Posterior cingulate gyrus (tissue), 11 donors: ENCODE data around the gene DLK1.

Source experiments
- DNase-seq, 10 donors: peaks; one replicate each; pipeline versions ENCODE4 v3.0.0 to v3.0.0-alpha.2; 2020 to 2021; ENCODE audit warnings: mixed read lengths in 3 of 10
- intact Hi-C: fragments of 100-400 bp; cut with DNase I; formaldehyde crosslinking; loops from one replicate; pipeline ENCODE4 v1.15.1; 2023

The DLK1 gene

GRCh38 chr14:100711493-100711892 lies 15.2 kb upstream of the DLK1 start:
- intact Hi-C loops: no loop called here
- DNase-seq: no peak

GRCh38 chr14:100712490-100712889 lies 14.2 kb upstream of the DLK1 start:
- DNase-seq: no peak
- intact Hi-C loops: no loop called here

GRCh38 chr14:100713705-100714104 lies 13.0 kb upstream of the DLK1 start:
- DNase-seq: no peak
- intact Hi-C loops: no loop called here

- peak in 2 of 10 donors; percentile 33 to 85 for DNase-seq
- intact Hi-C loops: no loop called here
These were observed 12.3 kb upstream of the DLK1 start for GRCh38 chr14:100714258-100714892.

GRCh38 chr14:100715332-100715731 lies 11.4 kb upstream of the DLK1 start:
- no peak for DNase-seq
- intact Hi-C loops: no loop called here

- no peak for DNase-seq
- intact Hi-C loops: no loop called here
These were observed 10.9 kb upstream of the DLK1 start for GRCh38 chr14:100715803-100716202.

- intact Hi-C loops: no loop called here
- DNase-seq: no peak
These were observed 9.3 kb upstream of the DLK1 start for GRCh38 chr14:100717386-100717785.

- DNase-seq: no peak
- intact Hi-C loops: no loop called here
These were observed 6.6 kb upstream of the DLK1 start for GRCh38 chr14:100719976-100720520.

- intact Hi-C loops: no loop called here
- DNase-seq: peak in 1 of 10 donors; percentile 28
These were observed 5.1 kb upstream of the DLK1 start for GRCh38 chr14:100721568-100721967.

GRCh38 chr14:100722367-100722766 lies 4.3 kb upstream of the DLK1 start:
- peak in 1 of 10 donors; percentile 62 for DNase-seq
- intact Hi-C loops: no loop called here

- intact Hi-C loops: no loop called here
- peak in 1 of 10 donors; percentile 62 for DNase-seq
These were observed 3.4 kb upstream of the DLK1 start for GRCh38 chr14:100723135-100723829.

- intact Hi-C loops: no loop called here
- DNase-seq: peak in 1 of 10 donors; percentile 33
These were observed 2.8 kb upstream of the DLK1 start for GRCh38 chr14:100723830-100724437.

GRCh38 chr14:100724536-100724935 lies 2.2 kb upstream of the DLK1 start:
- intact Hi-C loops: no loop called here
- peak in 1 of 10 donors; percentile 10 for DNase-seq

- peak in 1 of 10 donors; percentile 55 for DNase-seq
- intact Hi-C loops: no loop called here
These were observed 905 bp upstream of the DLK1 start for GRCh38 chr14:100725587-100726387.

- peak in 3 of 10 donors; percentile 54 to 65 (median 61) for DNase-seq
- intact Hi-C loops: no loop called here
These were observed 587 bp downstream of the DLK1 start for GRCh38 chr14:100727086-100727872.

- DNase-seq: peak in 1 of 10 donors; percentile 66
- intact Hi-C loops: no loop called here
These were observed 1.2 kb downstream of the DLK1 start for GRCh38 chr14:100727873-100728240.

- intact Hi-C loops: no loop called here
- DNase-seq: peak in 2 of 10 donors; percentile 25 to 36
These were observed 2.3 kb downstream of the DLK1 start for GRCh38 chr14:100728962-100729361.

GRCh38 chr14:100729982-100730381 lies 3.3 kb downstream of the DLK1 start:
- intact Hi-C loops: no loop called here
- peak in 2 of 10 donors; percentile 6 to 7 for DNase-seq

GRCh38 chr14:100730581-100730980 lies 3.9 kb downstream of the DLK1 start:
- intact Hi-C loops: no loop called here
- DNase-seq: peak in 3 of 10 donors; percentile 11 to 53 (median 22)
